Measurements from ENCODE around the gene AFDN.
A peak's percentile ranks its signal among the peaks of the same experiment; 100 is the strongest.

AFDN gene

DNA sequence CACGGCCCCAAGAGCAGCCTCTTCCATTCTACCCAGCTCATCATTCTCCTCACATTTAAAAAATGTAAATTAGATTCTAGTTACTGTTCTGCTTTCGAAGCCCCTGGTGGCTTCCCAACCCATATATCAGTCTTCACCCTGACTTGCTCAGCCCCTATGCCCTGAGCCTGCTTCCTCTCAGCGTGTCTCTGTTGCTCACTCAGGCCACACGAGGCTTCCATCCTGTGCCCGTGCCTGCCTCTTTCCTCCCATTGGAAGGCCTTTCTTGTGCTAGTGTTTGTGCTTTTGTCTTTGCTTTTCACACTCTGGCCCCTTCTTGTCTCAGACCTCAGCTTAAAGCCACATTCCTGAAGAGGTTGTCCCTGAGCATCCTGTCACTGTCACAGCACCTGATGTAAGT is 78.1 kb downstream of the AFDN start:
- peaks cover 18 to 79% of the 10 kb centered on the region in 2 donors for H3K36me3 ChIP-seq (replicated peaks in 1 of 2; ENCODE audit: control insufficient read depth in 2 of 2, insufficient read depth in 2 of 2, low read length in 2 of 2)
- no peak overlapping the region for H3K18ac ChIP-seq (ENCODE audit: low read length)
- H3K23ac ChIP-seq (ENCODE audit: low read depth, low read length, poor library complexity): no peak overlapping the region
- no peaks in the 10 kb centered on the region for H3K27me3 ChIP-seq (ENCODE audit: control insufficient read depth in 3 of 3, insufficient read depth in 3 of 3, low read depth in 1 of 3, low read length in 3 of 3)
- H3K4me3 ChIP-seq (ENCODE audit: low read length in 2 of 2): no peak overlapping the region
- no peak overlapping the region for H4K8ac ChIP-seq (ENCODE audit: low read depth, low read length)
- no peaks in the 10 kb centered on the region for H3K79me1 ChIP-seq (ENCODE audit: low read depth, low read length)
- H2BK120ac ChIP-seq (ENCODE audit: low read depth, low read length): no peak overlapping the region
- H3K4me2 ChIP-seq (ENCODE audit: insufficient read depth, low read length, poor library complexity, severe bottlenecking): no peak overlapping the region
- H3K27ac ChIP-seq (replicated peaks; ENCODE audit: low read length): peak overlapping the region; percentile 5
- no peak overlapping the region for H2AK5ac ChIP-seq (ENCODE audit: low read depth, low read length)
- H2AFZ ChIP-seq (ENCODE audit: low read length): no peak overlapping the region
- no peak overlapping the region for H2BK15ac ChIP-seq (ENCODE audit: low read length)
- H3K4ac ChIP-seq (ENCODE audit: low read length): no peak overlapping the region
- H3K14ac ChIP-seq (ENCODE audit: low read length): no peak overlapping the region
- no peak overlapping the region for H2BK12ac ChIP-seq (ENCODE audit: low read length)
- no peak overlapping the region for H4K91ac ChIP-seq (ENCODE audit: low read depth, low read length, poor library complexity)
- H3K4me1 ChIP-seq (ENCODE audit: control insufficient read depth in 2 of 2, insufficient read depth in 1 of 2, low read depth in 1 of 2, low read length in 2 of 2): peaks cover 0 to 5% of the 10 kb centered on the region in 2 donors
- H2BK5ac ChIP-seq (ENCODE audit: low read length): no peak overlapping the region
- WGBS, 2 donors (ENCODE audit: extremely low coverage in 2 of 2, insufficient read length in 2 of 2, insufficient replicate concordance in 1 of 2): no CpG with 5 or more reads among the region's 5 CpGs
- H3K9me3 ChIP-seq (replicated peaks in 1 of 2; ENCODE audit: control insufficient read depth in 2 of 2, insufficient read depth in 1 of 2, low read depth in 1 of 2, low read length in 2 of 2): no peaks in the 10 kb centered on the region
- H3K9ac ChIP-seq (ENCODE audit: low read depth, low read length, poor library complexity): no peak overlapping the region
- no peak for DNase-seq (ENCODE audit: low spot score)

DNA sequence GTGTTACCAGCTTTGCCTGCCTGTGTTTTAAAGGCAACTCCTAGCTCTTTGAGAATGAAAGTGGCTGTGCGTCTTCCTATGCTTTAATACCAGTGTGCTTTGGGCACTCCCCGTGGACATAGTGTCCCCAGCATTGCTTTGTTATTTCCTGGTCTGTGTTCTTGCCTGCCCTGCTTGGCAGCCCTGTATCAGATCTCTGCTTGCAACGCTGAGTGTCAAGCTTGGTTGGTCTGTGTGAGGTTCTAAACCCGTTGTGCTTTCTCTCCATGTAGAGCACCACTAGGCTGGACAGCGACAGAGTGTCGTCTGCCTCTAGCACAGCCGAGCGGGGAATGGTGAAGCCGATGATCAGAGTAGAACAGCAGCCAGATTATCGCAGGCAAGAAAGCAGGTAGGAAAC is 80.2 kb downstream of the AFDN start:
- Histone ChIP-seq H2AFZ (ENCODE audit: low read length) (no peak overlapping the region), H3K14ac (ENCODE audit: low read length) (no peak overlapping the region), H3K27ac (replicated peaks; ENCODE audit: low read length) (no peak overlapping the region), H2BK5ac (ENCODE audit: low read length) (no peak overlapping the region), H2AK5ac (ENCODE audit: low read depth, low read length) (no peak overlapping the region), H4K8ac (ENCODE audit: low read depth, low read length) (no peak overlapping the region), H3K4me1 (ENCODE audit: control insufficient read depth in 2 of 2, insufficient read depth in 1 of 2, low read depth in 1 of 2, low read length in 2 of 2) (peaks cover 0 to 5% of the 10 kb centered on the region in 2 donors), H3K27me3 (ENCODE audit: control insufficient read depth in 3 of 3, insufficient read depth in 3 of 3, low read depth in 1 of 3, low read length in 3 of 3) (no peaks in the 10 kb centered on the region), H3K23ac (ENCODE audit: low read depth, low read length, poor library complexity) (no peak overlapping the region), H3K9me3 (replicated peaks in 1 of 2; ENCODE audit: control insufficient read depth in 2 of 2, insufficient read depth in 1 of 2, low read depth in 1 of 2, low read length in 2 of 2) (no peaks in the 10 kb centered on the region), H2BK15ac (ENCODE audit: low read length) (no peak overlapping the region), H3K79me1 (ENCODE audit: low read depth, low read length) (no peaks in the 10 kb centered on the region), H3K4me2 (ENCODE audit: insufficient read depth, low read length, poor library complexity, severe bottlenecking) (no peak overlapping the region), H2BK120ac (ENCODE audit: low read depth, low read length) (no peak overlapping the region), H3K18ac (ENCODE audit: low read length) (no peak overlapping the region), H3K9ac (ENCODE audit: low read depth, low read length, poor library complexity) (no peak overlapping the region), H3K4me3 (ENCODE audit: low read length in 2 of 2) (no peak overlapping the region), H2BK12ac (ENCODE audit: low read length) (no peak overlapping the region), H3K4ac (ENCODE audit: low read length) (no peak overlapping the region), H4K91ac (ENCODE audit: low read depth, low read length, poor library complexity) (no peak overlapping the region), H3K36me3 (replicated peaks in 1 of 2; ENCODE audit: control insufficient read depth in 2 of 2, insufficient read depth in 2 of 2, low read length in 2 of 2) (peaks cover 25 to 78% of the 10 kb centered on the region in 2 donors)
- no CpG with 5 or more reads among the region's 10 CpGs for WGBS, 2 donors (ENCODE audit: extremely low coverage in 2 of 2, insufficient read length in 2 of 2, insufficient replicate concordance in 1 of 2)
- DNase-seq (ENCODE audit: low spot score): no peak

DNA sequence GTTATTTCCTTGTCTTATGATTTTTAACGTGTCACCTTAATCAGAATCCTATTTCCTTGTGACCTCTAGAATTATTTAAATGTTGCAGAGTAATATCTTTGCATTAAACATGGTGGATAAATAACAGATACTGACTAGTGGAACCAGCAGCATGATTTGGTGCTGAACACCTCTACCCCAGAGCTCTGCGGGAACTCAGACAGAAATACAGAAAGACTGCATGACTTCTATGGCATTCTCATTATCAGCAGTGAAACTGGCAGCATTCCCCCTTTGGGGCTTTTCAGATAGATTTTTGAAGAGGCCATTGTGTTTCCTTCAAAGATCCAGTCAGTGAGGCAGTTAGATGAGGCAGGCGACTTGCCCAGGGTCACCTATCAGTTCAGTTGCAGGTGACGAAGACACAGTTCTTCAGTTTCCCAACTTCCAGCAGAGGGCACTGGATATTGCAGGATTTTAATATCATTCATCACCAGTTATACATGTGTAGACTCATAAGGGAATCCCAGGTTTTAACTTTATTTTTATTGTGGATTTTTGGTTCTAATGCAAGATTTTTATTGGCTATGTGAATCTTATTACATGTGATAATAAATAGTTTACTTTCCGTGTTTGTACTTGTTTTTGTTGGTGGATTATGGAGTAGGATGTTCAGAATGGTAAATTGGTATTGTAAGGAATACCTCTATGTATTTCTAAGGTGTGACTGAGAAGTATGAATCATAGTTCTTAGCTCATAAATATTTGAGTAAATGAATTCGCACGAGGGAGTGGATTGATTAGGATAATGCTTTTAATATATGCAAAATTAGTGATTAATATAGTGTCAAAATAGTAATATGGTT is 81.3 kb downstream of the AFDN start:
- no peak overlapping the region for H3K4ac ChIP-seq (ENCODE audit: low read length)
- no peak overlapping the region for H2AK5ac ChIP-seq (ENCODE audit: low read depth, low read length)
- H4K91ac ChIP-seq (ENCODE audit: low read depth, low read length, poor library complexity): no peak overlapping the region
- no peak overlapping the region for H3K4me2 ChIP-seq (ENCODE audit: insufficient read depth, low read length, poor library complexity, severe bottlenecking)
- H2BK120ac ChIP-seq (ENCODE audit: low read depth, low read length): no peak overlapping the region
- H3K27ac ChIP-seq (replicated peaks; ENCODE audit: low read length): no peak overlapping the region
- H3K14ac ChIP-seq (ENCODE audit: low read length): no peak overlapping the region
- H3K27me3 ChIP-seq (ENCODE audit: control insufficient read depth in 3 of 3, insufficient read depth in 3 of 3, low read depth in 1 of 3, low read length in 3 of 3): no peaks in the 10 kb centered on the region
- H3K79me1 ChIP-seq (ENCODE audit: low read depth, low read length): no peaks in the 10 kb centered on the region
- H2BK5ac ChIP-seq (ENCODE audit: low read length): no peak overlapping the region
- H3K9ac ChIP-seq (ENCODE audit: low read depth, low read length, poor library complexity): no peak overlapping the region
- DNase-seq (ENCODE audit: low spot score): no peak
- no peak overlapping the region for H4K8ac ChIP-seq (ENCODE audit: low read depth, low read length)
- no peak overlapping the region for H3K23ac ChIP-seq (ENCODE audit: low read depth, low read length, poor library complexity)
- H2BK15ac ChIP-seq (ENCODE audit: low read length): no peak overlapping the region
- peaks cover 22 to 77% of the 10 kb centered on the region in 2 donors for H3K36me3 ChIP-seq (replicated peaks in 1 of 2; ENCODE audit: control insufficient read depth in 2 of 2, insufficient read depth in 2 of 2, low read length in 2 of 2)
- WGBS, 2 donors (ENCODE audit: extremely low coverage in 2 of 2, insufficient read length in 2 of 2, insufficient replicate concordance in 1 of 2): 100% methylated on average over 1 of the region's 7 CpGs; no CpG with 5 or more reads in 1 of the 2 donors
- H3K18ac ChIP-seq (ENCODE audit: low read length): no peak overlapping the region
- no peak overlapping the region for H3K4me3 ChIP-seq (ENCODE audit: low read length in 2 of 2)
- H3K4me1 ChIP-seq (ENCODE audit: control insufficient read depth in 2 of 2, insufficient read depth in 1 of 2, low read depth in 1 of 2, low read length in 2 of 2): peaks cover 0 to 5% of the 10 kb centered on the region in 2 donors
- no peaks in the 10 kb centered on the region for H3K9me3 ChIP-seq (replicated peaks in 1 of 2; ENCODE audit: control insufficient read depth in 2 of 2, insufficient read depth in 1 of 2, low read depth in 1 of 2, low read length in 2 of 2)
- H2AFZ ChIP-seq (ENCODE audit: low read length): no peak overlapping the region
- H2BK12ac ChIP-seq (ENCODE audit: low read length): no peak overlapping the region

DNA sequence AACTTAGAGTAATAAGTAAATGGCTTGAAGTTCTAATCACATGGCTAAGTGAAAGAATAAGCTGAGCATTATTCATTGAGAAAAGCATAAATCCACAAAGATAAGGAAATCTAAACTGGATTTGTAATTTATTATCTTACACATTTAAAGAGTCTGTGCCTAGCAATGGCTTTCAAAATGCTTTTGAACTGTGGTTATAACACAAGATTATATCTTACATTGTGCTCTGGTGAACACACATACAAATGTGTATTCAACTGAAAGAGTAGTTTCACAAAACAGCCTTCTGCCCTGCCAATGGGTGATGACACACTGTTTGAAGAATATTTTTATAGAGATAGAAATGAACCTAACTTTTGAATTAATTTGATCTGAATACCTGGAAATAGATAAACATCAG is 83.3 kb downstream of the AFDN start:
- no peak overlapping the region for H3K27ac ChIP-seq (replicated peaks; ENCODE audit: low read length)
- no peak overlapping the region for H4K8ac ChIP-seq (ENCODE audit: low read depth, low read length)
- H3K14ac ChIP-seq (ENCODE audit: low read length): no peak overlapping the region
- H4K91ac ChIP-seq (ENCODE audit: low read depth, low read length, poor library complexity): no peak overlapping the region
- H3K27me3 ChIP-seq (ENCODE audit: control insufficient read depth in 3 of 3, insufficient read depth in 3 of 3, low read depth in 1 of 3, low read length in 3 of 3): no peaks in the 10 kb centered on the region
- no peaks in the 10 kb centered on the region for H3K9me3 ChIP-seq (replicated peaks in 1 of 2; ENCODE audit: control insufficient read depth in 2 of 2, insufficient read depth in 1 of 2, low read depth in 1 of 2, low read length in 2 of 2)
- no peaks in the 10 kb centered on the region for H3K4me1 ChIP-seq (ENCODE audit: control insufficient read depth in 2 of 2, insufficient read depth in 1 of 2, low read depth in 1 of 2, low read length in 2 of 2)
- no peak overlapping the region for H2BK120ac ChIP-seq (ENCODE audit: low read depth, low read length)
- H3K79me1 ChIP-seq (ENCODE audit: low read depth, low read length): peaks cover under 1% of the 10 kb centered on the region
- H2AFZ ChIP-seq (ENCODE audit: low read length): no peak overlapping the region
- H3K9ac ChIP-seq (ENCODE audit: low read depth, low read length, poor library complexity): no peak overlapping the region
- H2BK15ac ChIP-seq (ENCODE audit: low read length): no peak overlapping the region
- H3K4me3 ChIP-seq (ENCODE audit: low read length in 2 of 2): no peak overlapping the region
- no peak overlapping the region for H2BK12ac ChIP-seq (ENCODE audit: low read length)
- no peak overlapping the region for H3K18ac ChIP-seq (ENCODE audit: low read length)
- no peak for DNase-seq (ENCODE audit: low spot score)
- H3K4me2 ChIP-seq (ENCODE audit: insufficient read depth, low read length, poor library complexity, severe bottlenecking): no peak overlapping the region
- no peak overlapping the region for H2BK5ac ChIP-seq (ENCODE audit: low read length)
- no peak overlapping the region for H2AK5ac ChIP-seq (ENCODE audit: low read depth, low read length)
- no peak overlapping the region for H3K4ac ChIP-seq (ENCODE audit: low read length)
- H3K36me3 ChIP-seq (replicated peaks in 1 of 2; ENCODE audit: control insufficient read depth in 2 of 2, insufficient read depth in 2 of 2, low read length in 2 of 2): peaks cover 15 to 77% of the 10 kb centered on the region in 2 donors
- H3K23ac ChIP-seq (ENCODE audit: low read depth, low read length, poor library complexity): no peak overlapping the region

Measured in neuronal stem cell (in vitro differentiated cells).